Breast epithelium (tissue), 3 donors: Measurements from ENCODE around the gene ATG2B.

Experiments used
- POLR2A ChIP-seq: fragments of 450-650 bp; IDR thresholded peaks from one replicate; pipeline ENCODE4 v1.6.1; 2016; ENCODE audit warnings: antibody characterized with exemption, mild to moderate bottlenecking, moderate library complexity
- TF ChIP-seq, protein P1 (sequence below), 3 donors: fragments of 450-650 bp; IDR thresholded peaks; one replicate each; pipeline ENCODE4 v1.5.1; 2016 to 2017; ENCODE audit warnings: antibody characterized with exemption in 3 of 3, mild to moderate bottlenecking in 3 of 3, moderate library complexity in 3 of 3

DNA sequence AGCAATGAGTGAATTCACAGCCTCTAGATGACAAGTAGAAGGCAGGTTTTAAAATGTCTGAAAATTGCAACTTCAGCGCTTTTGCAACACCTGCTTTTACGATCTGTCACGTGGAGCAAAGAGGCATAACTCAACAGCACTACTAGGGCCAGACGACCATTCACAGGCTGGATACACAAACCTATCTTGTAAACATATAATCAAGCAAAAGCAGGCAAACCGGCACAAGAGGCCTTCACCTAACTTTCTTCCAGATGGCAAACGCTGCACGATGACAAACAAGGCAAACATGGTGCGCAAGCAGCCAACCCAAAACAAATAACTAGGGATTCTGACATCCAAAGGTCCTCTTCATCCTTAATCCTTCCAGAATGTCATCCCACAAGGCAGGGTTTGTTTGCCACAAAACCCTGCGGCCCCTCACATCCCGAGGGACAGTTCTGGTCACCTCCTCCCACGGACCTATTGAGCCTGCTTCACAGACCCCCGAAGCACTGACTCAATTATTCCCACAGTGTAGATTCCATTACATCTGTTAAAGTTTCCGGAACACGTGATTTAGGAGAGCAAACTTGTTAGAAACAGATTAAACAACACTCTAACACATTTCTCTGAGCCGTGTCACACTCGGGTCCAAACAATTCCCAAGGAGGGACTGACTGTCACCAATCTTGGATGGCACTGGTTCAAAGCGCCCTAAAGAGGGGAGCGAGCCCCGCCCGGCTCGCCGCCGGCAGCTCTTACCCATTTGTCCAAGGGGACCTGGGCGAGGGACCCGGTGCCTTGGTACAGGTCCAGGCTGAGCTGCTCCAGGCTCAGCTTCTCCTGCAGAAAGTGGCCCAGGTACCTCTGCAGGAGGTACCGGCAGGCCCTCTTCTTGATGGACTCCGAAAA, 823 bp downstream of the ATG2B start:
- TF ChIP-seq, protein P1, sequence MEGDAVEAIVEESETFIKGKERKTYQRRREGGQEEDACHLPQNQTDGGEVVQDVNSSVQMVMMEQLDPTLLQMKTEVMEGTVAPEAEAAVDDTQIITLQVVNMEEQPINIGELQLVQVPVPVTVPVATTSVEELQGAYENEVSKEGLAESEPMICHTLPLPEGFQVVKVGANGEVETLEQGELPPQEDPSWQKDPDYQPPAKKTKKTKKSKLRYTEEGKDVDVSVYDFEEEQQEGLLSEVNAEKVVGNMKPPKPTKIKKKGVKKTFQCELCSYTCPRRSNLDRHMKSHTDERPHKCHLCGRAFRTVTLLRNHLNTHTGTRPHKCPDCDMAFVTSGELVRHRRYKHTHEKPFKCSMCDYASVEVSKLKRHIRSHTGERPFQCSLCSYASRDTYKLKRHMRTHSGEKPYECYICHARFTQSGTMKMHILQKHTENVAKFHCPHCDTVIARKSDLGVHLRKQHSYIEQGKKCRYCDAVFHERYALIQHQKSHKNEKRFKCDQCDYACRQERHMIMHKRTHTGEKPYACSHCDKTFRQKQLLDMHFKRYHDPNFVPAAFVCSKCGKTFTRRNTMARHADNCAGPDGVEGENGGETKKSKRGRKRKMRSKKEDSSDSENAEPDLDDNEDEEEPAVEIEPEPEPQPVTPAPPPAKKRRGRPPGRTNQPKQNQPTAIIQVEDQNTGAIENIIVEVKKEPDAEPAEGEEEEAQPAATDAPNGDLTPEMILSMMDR (IDR thresholded peaks at IDR 0.05): no peak
- TF ChIP-seq POLR2A: no peak
